Measurements from ENCODE around the gene ZMYND8.

DNA sequence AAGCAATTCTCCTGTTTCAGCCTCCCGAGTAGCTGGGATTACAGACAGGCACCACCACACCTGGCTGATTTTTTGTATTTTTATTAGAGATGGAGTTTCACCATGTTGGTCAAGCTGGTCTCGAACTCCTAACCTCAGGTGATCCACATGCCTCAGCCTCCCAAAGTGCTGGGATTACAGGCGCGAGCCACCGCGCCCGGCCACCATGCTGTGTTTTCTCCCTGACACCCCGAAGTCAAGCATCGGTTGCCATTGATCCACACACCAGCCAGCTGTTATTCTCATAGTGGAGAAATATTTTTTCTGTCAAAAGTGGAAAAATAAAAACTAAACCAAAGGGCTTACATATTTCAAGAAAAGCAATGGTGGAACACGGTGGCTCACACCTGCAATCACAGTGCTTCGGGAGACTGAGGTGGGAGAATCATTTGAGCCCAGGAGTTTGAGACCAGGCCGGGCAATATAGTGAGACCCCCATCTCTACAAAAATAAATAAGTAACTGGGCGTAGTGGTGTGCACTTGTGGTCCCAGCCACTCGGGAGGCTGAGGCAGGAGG, 157.4 kb downstream of the ZMYND8 start:
- TF ChIP-seq, protein P1, sequence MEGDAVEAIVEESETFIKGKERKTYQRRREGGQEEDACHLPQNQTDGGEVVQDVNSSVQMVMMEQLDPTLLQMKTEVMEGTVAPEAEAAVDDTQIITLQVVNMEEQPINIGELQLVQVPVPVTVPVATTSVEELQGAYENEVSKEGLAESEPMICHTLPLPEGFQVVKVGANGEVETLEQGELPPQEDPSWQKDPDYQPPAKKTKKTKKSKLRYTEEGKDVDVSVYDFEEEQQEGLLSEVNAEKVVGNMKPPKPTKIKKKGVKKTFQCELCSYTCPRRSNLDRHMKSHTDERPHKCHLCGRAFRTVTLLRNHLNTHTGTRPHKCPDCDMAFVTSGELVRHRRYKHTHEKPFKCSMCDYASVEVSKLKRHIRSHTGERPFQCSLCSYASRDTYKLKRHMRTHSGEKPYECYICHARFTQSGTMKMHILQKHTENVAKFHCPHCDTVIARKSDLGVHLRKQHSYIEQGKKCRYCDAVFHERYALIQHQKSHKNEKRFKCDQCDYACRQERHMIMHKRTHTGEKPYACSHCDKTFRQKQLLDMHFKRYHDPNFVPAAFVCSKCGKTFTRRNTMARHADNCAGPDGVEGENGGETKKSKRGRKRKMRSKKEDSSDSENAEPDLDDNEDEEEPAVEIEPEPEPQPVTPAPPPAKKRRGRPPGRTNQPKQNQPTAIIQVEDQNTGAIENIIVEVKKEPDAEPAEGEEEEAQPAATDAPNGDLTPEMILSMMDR (IDR thresholded peaks at IDR 0.05; ENCODE audit: extremely low read depth in 1 of 2, insufficient read depth in 1 of 2, low read depth in 1 of 2, low read length in 2 of 2), result no peak
- no peak for TF ChIP-seq POLR2AphosphoS5 (IDR thresholded peaks at IDR 0.05; ENCODE audit: insufficient read depth, low read depth, low read length)

Measured in endothelial cell of umbilical vein (primary cell).